Ascending aorta (tissue), 2 donors: Measurements from ENCODE around the gene GINM1. TPM values are rescaled to one million over a fixed set of nuclear protein-coding genes. Genes with fewer than 3 reads are reported as not detected.

Experiments
- DNase-seq, 2 donors: peaks; one replicate each; pipeline ENCODE4 v3.0.0-alpha.2; 2019; ENCODE audit warnings: low spot score in 2 of 2
- H3K27ac ChIP-seq, 2 donors: fragments of 200-600 bp; sonication (generic); one replicate each; pipeline ENCODE4 v1.5.1; 2016 to 2017; ENCODE audit warnings: mild to moderate bottlenecking in 1 of 2
- H3K27me3 ChIP-seq: fragments of 200-600 bp; sonication (generic); one replicate; pipeline ENCODE4 v1.5.1; 2017
- H3K36me3 ChIP-seq, 2 donors: fragments of 200-600 bp; sonication (generic); one replicate each; pipeline ENCODE4 v1.5.1; 2016
- H3K4me1 ChIP-seq, 2 donors: fragments of 200-600 bp; sonication (generic); one replicate each; pipeline ENCODE4 v1.5.1; 2016 to 2017; ENCODE audit warnings: mild to moderate bottlenecking in 1 of 2
- H3K4me3 ChIP-seq, 2 donors: fragments of 200-600 bp; sonication (generic); one replicate each; pipeline ENCODE4 v1.5.1; 2016 to 2017; ENCODE audit warnings: mild to moderate bottlenecking in 1 of 2
- H3K9me3 ChIP-seq, 2 donors: fragments of 200-600 bp; sonication (generic); one replicate each; pipeline ENCODE4 v1.5.1; 2016
- CTCF ChIP-seq, 3 experiments: fragments of 200-600 bp in 2 of 3; fragments of 450-650 bp in 1 of 3; sonication (generic) in 2 of 3; IDR thresholded peaks; one replicate each; pipeline ENCODE4 v1.5.1; 2016 to 2019; ENCODE audit warnings: antibody characterized with exemption in 3 of 3, mild to moderate bottlenecking in 1 of 3, moderate library complexity in 1 of 3
- intact Hi-C: fragments of 100-400 bp; cut with DNase I; formaldehyde crosslinking; loops from one replicate; pipeline ENCODE4 v1.15.1; 2023
- total RNA-seq: library from RNA; depleted of rRNA; stranded (reverse); fragments of >200 nt; gene quantifications from one replicate; pipeline ENCODE4 v1.1.0, GENCODE V29; 2016

GINM1 gene
- total RNA-seq, 1 donor from 2014 or later: 36.4 TPM

- intact Hi-C loops: no loop called here
- H3K4me1 ChIP-seq: no peaks in the 10 kb centered on the region
- DNase-seq: no peak
- peaks cover 63 to 77% of the 10 kb centered on the region in 2 donors for H3K36me3 ChIP-seq
- H3K9me3 ChIP-seq: no peaks in the 10 kb centered on the region
- TF ChIP-seq CTCF (IDR thresholded peaks at IDR 0.05): no peak
- no peak overlapping the region for H3K27ac ChIP-seq
- H3K4me3 ChIP-seq: no peak overlapping the region
- H3K27me3 ChIP-seq: no peaks in the 10 kb centered on the region
These were observed 27.2 kb downstream of the GINM1 start for GRCh38 chr6:149593408-149593807.

- Histone ChIP-seq H3K27ac (no peak overlapping the region), H3K27me3 (no peaks in the 10 kb centered on the region), H3K4me3 (no peak overlapping the region), H3K4me1 (no peaks in the 10 kb centered on the region), H3K9me3 (no peaks in the 10 kb centered on the region), H3K36me3 (peaks cover 28 to 53% of the 10 kb centered on the region in 2 donors)
- no peak for DNase-seq
- TF ChIP-seq CTCF (IDR thresholded peaks at IDR 0.05): no peak
- intact Hi-C loops: no loop called here
These were observed 34.3 kb downstream of the GINM1 start for GRCh38 chr6:149600508-149600907.

DNA sequence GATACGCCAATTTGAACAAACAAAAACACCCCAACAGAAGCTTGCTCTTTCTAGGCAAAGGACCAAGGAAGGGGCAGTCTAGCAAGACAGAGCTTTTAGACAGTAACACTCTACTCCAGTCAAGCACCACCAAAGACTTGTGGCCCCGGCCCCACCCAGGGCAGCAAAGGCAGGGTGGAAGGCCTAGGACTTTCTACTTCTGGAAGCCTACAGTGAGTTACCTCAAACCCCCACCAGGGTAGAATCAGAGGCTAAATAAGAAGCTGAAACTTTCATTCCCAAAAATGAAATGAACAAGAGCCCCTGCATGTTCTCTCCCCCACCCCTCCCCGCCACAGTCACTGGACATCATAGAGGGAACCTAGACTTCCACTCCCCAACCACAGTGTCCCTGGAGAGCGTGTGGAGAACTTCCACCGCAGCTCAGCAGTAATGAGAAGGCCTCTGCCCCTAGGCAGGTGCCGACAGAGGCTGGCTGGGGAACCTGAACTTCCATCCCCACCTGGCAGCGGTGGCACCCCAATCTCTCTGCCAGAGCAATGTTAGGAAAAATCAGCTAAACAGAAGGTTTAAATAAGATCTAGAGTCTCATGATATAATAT, 42.3 kb downstream of the GINM1 start:
- Histone ChIP-seq H3K27ac (no peak overlapping the region), H3K4me3 (no peak overlapping the region), H3K9me3 (peaks cover under 1 to 5% of the 10 kb centered on the region in 2 donors), H3K4me1 (no peaks in the 10 kb centered on the region), H3K36me3 (peaks cover 7 to 12% of the 10 kb centered on the region in 2 donors), H3K27me3 (no peaks in the 10 kb centered on the region)
- TF ChIP-seq CTCF (IDR thresholded peaks at IDR 0.05): no peak
- no peak for DNase-seq
- intact Hi-C loops: no loop called here

GRCh38 chr6:149614337-149614736, 48.2 kb downstream of the GINM1 start:
- no peak for DNase-seq
- no peak overlapping the region for H3K27ac ChIP-seq
- no peak for TF ChIP-seq CTCF (IDR thresholded peaks at IDR 0.05)
- no peaks in the 10 kb centered on the region for H3K27me3 ChIP-seq
- intact Hi-C loops: no loop called here
- H3K9me3 ChIP-seq: peaks cover 4 to 6% of the 10 kb centered on the region in 2 donors
- peaks cover 14 to 28% of the 10 kb centered on the region in 2 donors for H3K36me3 ChIP-seq
- H3K4me1 ChIP-seq: no peaks in the 10 kb centered on the region
- no peak overlapping the region for H3K4me3 ChIP-seq

GRCh38 chr6:149615805-149616204, 49.6 kb downstream of the GINM1 start:
- no peak for DNase-seq
- peaks cover 4 to 6% of the 10 kb centered on the region in 2 donors for H3K9me3 ChIP-seq
- H3K27me3 ChIP-seq: no peaks in the 10 kb centered on the region
- peaks cover 15 to 32% of the 10 kb centered on the region in 2 donors for H3K36me3 ChIP-seq
- H3K4me3 ChIP-seq: no peak overlapping the region
- intact Hi-C loops: no loop called here
- H3K27ac ChIP-seq: no peak overlapping the region
- TF ChIP-seq CTCF (IDR thresholded peaks at IDR 0.05): no peak
- H3K4me1 ChIP-seq: no peaks in the 10 kb centered on the region

GRCh38 chr6:149627672-149628071, 61.5 kb downstream of the GINM1 start:
- H3K4me1 ChIP-seq: no peaks in the 10 kb centered on the region
- TF ChIP-seq CTCF (IDR thresholded peaks at IDR 0.05): no peak
- H3K27me3 ChIP-seq: no peaks in the 10 kb centered on the region
- H3K9me3 ChIP-seq: no peaks in the 10 kb centered on the region
- H3K4me3 ChIP-seq: no peak overlapping the region
- peaks cover 22 to 43% of the 10 kb centered on the region in 2 donors for H3K36me3 ChIP-seq
- intact Hi-C loops: no loop called here
- no peak for DNase-seq
- H3K27ac ChIP-seq: no peak overlapping the region
